AG10803 (cell line): ENCODE data around the gene EDIL3.
A peak's percentile ranks its signal among the peaks of the same experiment; 100 is the strongest.

Experiments
- DNase-seq: peaks from one replicate; pipeline ENCODE4 v3.0.0; 2010; ENCODE audit warnings: low read depth
- H3K4me3 ChIP-seq: 2 replicates; pipeline ENCODE4 v1.5.1; 2011; ENCODE audit warnings: mild to moderate bottlenecking, low read length, control low read depth
- TF ChIP-seq, protein P1 (sequence below): conservative IDR thresholded peaks from 2 replicates; pipeline ENCODE4 v1.5.1; 2011; ENCODE audit warnings: mild to moderate bottlenecking, low read length, control low read depth, inconsistent platforms

EDIL3 gene

DNA sequence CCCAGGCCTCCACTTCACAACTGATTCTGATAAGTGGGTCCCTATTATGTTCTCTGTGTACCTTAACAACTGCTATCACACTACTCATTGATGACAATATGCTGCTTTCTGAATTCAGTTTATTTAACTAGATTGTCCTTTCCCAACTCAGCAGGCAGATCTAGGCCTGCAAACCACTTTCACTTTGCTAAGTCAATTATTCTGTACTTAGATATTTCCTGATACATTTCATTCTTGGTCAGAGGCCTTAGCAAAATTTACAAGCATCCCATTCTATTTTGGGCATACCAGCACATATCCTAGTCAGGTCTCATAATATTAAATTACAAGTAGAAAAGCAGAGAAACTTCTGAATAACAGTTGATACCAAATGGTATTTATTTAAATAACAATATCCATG lies 428.3 kb downstream of the EDIL3 start:
- TF ChIP-seq, protein P1, sequence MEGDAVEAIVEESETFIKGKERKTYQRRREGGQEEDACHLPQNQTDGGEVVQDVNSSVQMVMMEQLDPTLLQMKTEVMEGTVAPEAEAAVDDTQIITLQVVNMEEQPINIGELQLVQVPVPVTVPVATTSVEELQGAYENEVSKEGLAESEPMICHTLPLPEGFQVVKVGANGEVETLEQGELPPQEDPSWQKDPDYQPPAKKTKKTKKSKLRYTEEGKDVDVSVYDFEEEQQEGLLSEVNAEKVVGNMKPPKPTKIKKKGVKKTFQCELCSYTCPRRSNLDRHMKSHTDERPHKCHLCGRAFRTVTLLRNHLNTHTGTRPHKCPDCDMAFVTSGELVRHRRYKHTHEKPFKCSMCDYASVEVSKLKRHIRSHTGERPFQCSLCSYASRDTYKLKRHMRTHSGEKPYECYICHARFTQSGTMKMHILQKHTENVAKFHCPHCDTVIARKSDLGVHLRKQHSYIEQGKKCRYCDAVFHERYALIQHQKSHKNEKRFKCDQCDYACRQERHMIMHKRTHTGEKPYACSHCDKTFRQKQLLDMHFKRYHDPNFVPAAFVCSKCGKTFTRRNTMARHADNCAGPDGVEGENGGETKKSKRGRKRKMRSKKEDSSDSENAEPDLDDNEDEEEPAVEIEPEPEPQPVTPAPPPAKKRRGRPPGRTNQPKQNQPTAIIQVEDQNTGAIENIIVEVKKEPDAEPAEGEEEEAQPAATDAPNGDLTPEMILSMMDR = no peak
- H3K4me3 ChIP-seq = no peak overlapping the region
- DNase-seq = peak; percentile 11

DNA sequence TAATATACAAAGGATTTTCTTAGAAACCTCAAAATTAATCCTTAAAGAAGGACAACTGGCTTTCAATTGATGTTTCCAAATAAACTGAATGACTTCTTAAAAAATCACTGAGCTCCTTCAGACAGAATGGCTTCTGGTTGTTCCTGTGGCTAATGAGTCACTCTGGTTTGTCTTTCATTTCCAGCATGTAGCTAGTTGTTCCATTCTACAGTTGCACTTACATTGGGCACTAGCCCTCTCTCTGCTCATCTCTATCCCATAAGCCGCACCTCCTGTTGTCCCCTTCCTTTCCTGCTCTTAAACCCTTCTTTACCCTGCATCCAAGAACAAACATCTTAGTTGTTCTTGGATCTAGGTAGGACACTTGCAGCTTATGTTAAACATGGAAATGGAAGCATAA lies 428.8 kb downstream of the EDIL3 start:
- peak; percentile 51 for DNase-seq
- no peak overlapping the region for H3K4me3 ChIP-seq
- TF ChIP-seq, protein P1 = no peak

DNA sequence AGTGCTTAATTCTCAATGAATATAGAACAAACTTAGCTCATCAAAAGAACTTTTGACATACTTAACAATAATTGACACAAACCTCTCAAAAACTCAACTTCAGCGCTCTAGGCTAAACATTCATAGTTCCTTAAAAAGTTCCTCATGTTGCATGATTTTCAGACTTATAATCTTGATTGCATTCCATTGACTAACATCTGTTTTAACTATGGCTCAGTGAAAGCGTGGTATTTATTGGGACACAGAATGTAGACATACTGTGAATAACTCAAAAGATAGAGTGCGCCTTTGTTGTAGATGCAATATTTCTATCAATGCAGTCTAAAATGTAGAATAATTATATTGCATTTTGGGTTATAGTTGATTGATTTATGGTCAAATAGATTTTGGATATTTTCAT lies 436.9 kb downstream of the EDIL3 start:
- no peak overlapping the region for H3K4me3 ChIP-seq

DNA sequence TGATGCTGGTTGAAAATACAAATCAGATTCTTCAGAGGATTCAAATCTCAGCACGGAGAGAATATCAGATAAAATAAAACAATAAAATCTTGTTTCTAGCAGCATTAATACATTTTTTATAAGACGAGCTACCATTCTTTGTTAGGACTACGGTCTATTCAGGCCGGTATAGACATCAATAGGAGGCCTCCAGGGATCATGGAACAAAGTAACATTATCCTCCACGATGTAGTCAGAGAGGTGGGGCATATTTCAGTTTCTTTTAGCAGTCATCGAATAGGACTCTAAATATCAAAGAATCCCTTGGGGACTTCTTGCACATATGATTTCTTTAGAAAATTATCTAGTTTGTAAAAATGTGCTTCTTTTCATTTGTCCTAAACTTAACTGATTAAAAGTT lies 438.2 kb downstream of the EDIL3 start:
- no peak overlapping the region for H3K4me3 ChIP-seq
- TF ChIP-seq, protein P1 = no peak
- no peak for DNase-seq

More for the DNA sequence above, 436.9 kb downstream of the EDIL3 start:
- TF ChIP-seq, protein P1 = no peak
- DNase-seq = peak; percentile 35

DNA sequence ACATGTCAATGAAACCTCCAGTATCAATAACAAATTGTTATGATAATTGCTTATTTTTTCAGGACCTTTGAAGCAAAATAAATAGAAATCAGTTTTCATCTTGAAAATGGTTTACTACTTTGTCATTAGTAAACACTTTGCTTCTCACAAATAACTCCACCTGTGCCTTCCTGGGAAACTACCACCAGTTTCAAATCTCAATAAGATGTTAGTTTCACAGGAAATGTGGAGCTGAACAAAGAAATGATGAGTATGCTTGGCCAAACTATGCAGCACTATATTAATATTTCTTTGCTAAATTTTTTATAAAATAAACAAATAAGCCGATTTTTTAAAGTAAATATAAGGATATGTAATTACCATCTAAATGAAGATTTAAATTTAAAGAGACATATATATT lies 442.5 kb downstream of the EDIL3 start:
- H3K4me3 ChIP-seq = no peak overlapping the region
- DNase-seq = no peak
- TF ChIP-seq, protein P1 = no peak

DNA sequence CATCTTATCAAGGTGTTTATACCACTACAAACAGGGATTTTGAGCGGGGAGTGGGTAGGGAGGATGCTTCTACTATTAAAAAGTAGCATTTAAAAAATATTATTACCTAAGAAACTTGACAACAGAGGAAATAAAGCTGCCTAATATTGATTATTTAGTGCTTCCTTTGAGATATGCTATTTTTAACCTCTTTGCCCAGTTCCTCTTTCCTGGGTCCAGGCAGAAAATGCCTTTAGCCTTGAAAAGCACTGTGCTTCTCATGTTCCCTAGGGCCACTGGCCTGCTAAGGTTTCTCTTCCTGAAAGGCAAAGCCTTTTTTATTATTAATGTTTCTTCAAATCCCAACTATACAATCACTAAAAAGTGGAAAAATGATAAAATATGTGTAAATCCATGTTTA lies 446.8 kb downstream of the EDIL3 start:
- no peak overlapping the region for H3K4me3 ChIP-seq
- TF ChIP-seq, protein P1 = no peak
- DNase-seq = no peak

DNA sequence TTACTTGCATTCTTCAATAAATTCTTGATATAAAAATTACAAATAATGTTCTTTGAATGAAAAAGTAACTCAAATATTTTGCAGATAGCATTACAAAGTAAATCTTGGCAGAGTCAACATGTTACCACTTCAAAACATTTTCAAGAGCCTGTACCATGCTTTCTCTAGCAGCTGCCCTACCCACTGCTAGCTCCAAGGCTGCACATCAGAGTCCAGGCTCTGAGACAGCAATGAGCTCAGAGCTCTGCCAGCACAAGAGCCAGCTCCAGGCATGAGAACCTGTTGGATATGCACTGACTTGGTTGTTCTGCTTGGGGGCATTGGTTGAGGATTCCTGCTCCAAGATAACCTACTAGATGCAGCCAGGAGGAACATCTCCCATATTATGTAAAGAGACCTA lies 452.7 kb downstream of the EDIL3 start:
- no peak overlapping the region for H3K4me3 ChIP-seq
- no peak for DNase-seq
- TF ChIP-seq, protein P1 = no peak
